SU-DHL-6 (cell line): Measurements from ENCODE around the gene BLM.

ENCODE experiments used
- H2AFZ ChIP-seq: fragments of 200-600 bp; sonication (generic); 2 replicates; pipeline ENCODE4 v1.6.1; 2014; ENCODE audit warnings: low read depth, mild to moderate bottlenecking, moderate library complexity, mixed read lengths, antibody characterized with exemption, low read length; ENCODE audit not compliant: severe bottlenecking
- H3F3A ChIP-seq: fragments of 200-600 bp; shearing (Covaris generic); 2 replicates; pipeline ENCODE4 v1.6.0; 2016; ENCODE audit warnings: antibody characterized with exemption, mild to moderate bottlenecking; ENCODE audit not compliant: insufficient read depth
- H3K27ac ChIP-seq: fragments of 200-600 bp; sonication (generic); 2 replicates; pipeline ENCODE4 v1.5.1; 2016; ENCODE audit warnings: low read depth, mild to moderate bottlenecking, low read length, moderate library complexity, mixed read lengths
- H3K27me3 ChIP-seq: fragments of 200-600 bp; sonication (generic), shearing (Covaris generic); 2 replicates; pipeline ENCODE4 v1.6.0; 2014; ENCODE audit warnings: mild to moderate bottlenecking, low read length
- H3K36me3 ChIP-seq: fragments of 200-600 bp; sonication (generic); 2 replicates; pipeline ENCODE4 v1.6.1; 2014; ENCODE audit warnings: mild to moderate bottlenecking, low read length, mixed read lengths
- H3K4me2 ChIP-seq: fragments of 300-600, 200-600 bp; shearing (Covaris generic), sonication (generic); 2 replicates; pipeline ENCODE4 v1.6.0; 2014; ENCODE audit warnings: low read length, low read depth, mild to moderate bottlenecking; ENCODE audit not compliant: poor library complexity, severe bottlenecking
- H3K4me3 ChIP-seq: fragments of 200-600 bp; sonication (generic); 2 replicates; pipeline ENCODE4 v1.5.1; 2014; ENCODE audit warnings: antibody characterized with exemption, low read length, mild to moderate bottlenecking, mixed read lengths; ENCODE audit not compliant: insufficient read depth, poor library complexity, severe bottlenecking
- H3K79me2 ChIP-seq: fragments of 200-600 bp; sonication (generic); 2 replicates; pipeline ENCODE4 v1.6.1; 2014; ENCODE audit warnings: mild to moderate bottlenecking, low read length, moderate library complexity; ENCODE audit not compliant: insufficient read depth
- H3K9ac ChIP-seq: fragments of 200-600 bp; sonication (generic); 2 replicates; pipeline ENCODE4 v1.7.0; 2014; ENCODE audit warnings: mild to moderate bottlenecking, low read length
- H3K9me2 ChIP-seq: fragments of 200-600 bp; sonication (generic); replicated peaks from 2 replicates; pipeline ENCODE4 v1.6.1; 2014; ENCODE audit warnings: low read length; ENCODE audit not compliant: insufficient read depth
- H3K9me3 ChIP-seq: fragments of 200-600 bp; sonication (generic); 2 replicates; pipeline ENCODE4 v1.6.1; 2014; ENCODE audit warnings: low read length, mixed read lengths; ENCODE audit not compliant: insufficient read depth
- H4K20me1 ChIP-seq: fragments of 200-600 bp; sonication (generic); 2 replicates; pipeline ENCODE4 v1.6.1; 2014; ENCODE audit warnings: low read depth, mild to moderate bottlenecking, antibody characterized with exemption, low read length, moderate library complexity, mixed read lengths
- CTCF ChIP-seq: fragments of 200-600 bp; sonication (generic); IDR thresholded peaks from one replicate; pipeline ENCODE4 v1.5.1; 2017; ENCODE audit warnings: antibody characterized with exemption, mild to moderate bottlenecking, low read length, moderate library complexity; ENCODE audit not compliant: insufficient read depth, poor library complexity, severe bottlenecking
- EZH2phosphoT487 ChIP-seq: fragments of 200-600 bp; sonication (generic), shearing (Covaris generic); conservative IDR thresholded peaks from 2 replicates; pipeline ENCODE4 v1.6.1; 2018; ENCODE audit warnings: mild to moderate bottlenecking, antibody characterized with exemption, low read length, moderate library complexity, mixed read lengths

BLM gene

GRCh38 chr15:90706394-90707327 is 10.5 kb upstream of the BLM start:
- Histone ChIP-seq H3K27me3 (no peaks in the 10 kb centered on the region), H3K27ac (no peak overlapping the region), H3K4me3 (no peak overlapping the region), H3K9me2 (no peaks in the 10 kb centered on the region), H3K36me3 (no peaks in the 10 kb centered on the region), H2AFZ (no peak overlapping the region), H4K20me1 (no peaks in the 10 kb centered on the region), H3K9ac (no peak overlapping the region), H3K79me2 (no peaks in the 10 kb centered on the region), H3K4me2 (no peak overlapping the region), H3K9me3 (no peaks in the 10 kb centered on the region), H3F3A (no peaks in the 10 kb centered on the region)
- no peak for TF ChIP-seq EZH2phosphoT487
- no peak for TF ChIP-seq CTCF

DNA sequence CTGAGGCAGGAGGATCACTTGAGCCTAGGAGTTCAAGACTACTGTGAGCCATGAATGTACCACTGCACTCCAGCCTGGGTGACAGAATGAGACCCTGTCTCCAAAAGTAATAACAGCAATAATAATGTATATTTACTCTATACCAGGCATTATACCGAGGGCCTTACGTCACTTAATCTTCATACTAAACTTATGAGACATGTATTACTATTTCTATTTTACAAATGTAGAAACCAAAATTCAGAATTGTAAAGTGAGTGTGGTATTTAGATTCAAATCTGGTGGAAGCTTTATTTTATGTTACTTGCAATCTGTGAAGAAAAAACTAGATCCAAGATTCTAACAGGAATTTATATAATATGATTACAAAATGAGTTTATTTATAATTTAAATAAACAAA is 9.7 kb upstream of the BLM start:
- no peaks in the 10 kb centered on the region for H3K9me2 ChIP-seq
- H3K36me3 ChIP-seq, result no peaks in the 10 kb centered on the region
- H3K4me2 ChIP-seq, result no peak overlapping the region
- H3F3A ChIP-seq, result no peaks in the 10 kb centered on the region
- no peak overlapping the region for H3K9ac ChIP-seq
- no peaks in the 10 kb centered on the region for H3K9me3 ChIP-seq
- no peak overlapping the region for H2AFZ ChIP-seq
- H3K27me3 ChIP-seq, result no peaks in the 10 kb centered on the region
- no peak overlapping the region for H3K4me3 ChIP-seq
- no peaks in the 10 kb centered on the region for H3K79me2 ChIP-seq
- H3K27ac ChIP-seq, result no peak overlapping the region
- TF ChIP-seq CTCF (no peak), EZH2phosphoT487 (no peak)
- H4K20me1 ChIP-seq, result no peaks in the 10 kb centered on the region

GRCh38 chr15:90708516-90708915 is 8.6 kb upstream of the BLM start:
- TF ChIP-seq EZH2phosphoT487 (no peak), CTCF (no peak)

More at GRCh38 chr15:90708516-90708915, 8.6 kb upstream of the BLM start:
- Histone ChIP-seq H3K4me2 (no peak overlapping the region), H3K9me2 (no peaks in the 10 kb centered on the region), H3K27me3 (no peaks in the 10 kb centered on the region), H3K9me3 (no peaks in the 10 kb centered on the region), H3K36me3 (no peaks in the 10 kb centered on the region), H3F3A (no peaks in the 10 kb centered on the region), H3K9ac (no peak overlapping the region), H4K20me1 (no peaks in the 10 kb centered on the region), H3K4me3 (no peak overlapping the region), H3K27ac (no peak overlapping the region), H2AFZ (no peak overlapping the region), H3K79me2 (no peaks in the 10 kb centered on the region)
